ENCODE measurements around the gene DDX27. TPM values are rescaled to one million over a fixed set of nuclear protein-coding genes. Genes with fewer than 3 reads are reported as not detected.

The DDX27 gene
- total RNA-seq, 1 donor from 2014 or later = 78.4 TPM

DNA sequence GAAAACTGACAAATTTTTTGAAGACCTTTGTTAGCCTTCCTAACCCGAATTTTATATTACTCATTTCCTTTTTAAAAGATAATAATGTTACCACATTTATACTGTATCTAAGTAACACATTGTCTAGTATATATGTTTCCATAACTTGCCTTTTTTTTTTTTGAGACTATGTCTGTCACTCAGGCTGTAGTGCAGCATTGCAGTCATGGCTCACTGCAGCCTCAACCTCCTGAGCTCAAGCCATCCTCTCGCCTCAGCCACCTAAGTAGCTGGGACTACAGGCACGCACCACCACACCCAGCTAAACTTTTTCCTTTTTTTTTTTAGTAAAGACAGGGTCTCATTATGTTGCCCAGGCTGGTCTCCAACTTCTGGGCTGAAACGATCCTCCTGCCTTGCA is 40.1 kb downstream of the DDX27 start:
- Mint-ChIP-seq H3K4me1 (no peaks in the 10 kb centered on the region), H3K27ac (no peak overlapping the region), H3K36me3 (ENCODE audit: low read depth) (peaks cover 88% of the 10 kb centered on the region), H3K9me3 (peaks cover 2% of the 10 kb centered on the region), H3K27me3 (no peaks in the 10 kb centered on the region), H3K4me3 (no peak overlapping the region)
- ChIA-PET POLR2A (interaction anchor here (1.4 kb wide), 1 partner anchor 17 kb away, joined by 3 read pairs; no protein-coding TSS in a partner anchor), CTCF (no interaction called here)
- TF ChIP-seq CTCF (IDR thresholded peaks at IDR 0.05) = no peak
- ATAC-seq (ENCODE audit: low read depth) (no peak), DNase-seq (no peak)
- intact Hi-C loops (cut with micrococcal nuclease) = no loop called here

GRCh38 chr20:49259799-49260198 is 40.6 kb downstream of the DDX27 start:
- POLR2A ChIA-PET = interaction anchor here (1.4 kb wide), 1 partner anchor 16 kb away, joined by 3 read pairs; no protein-coding TSS in a partner anchor

DNA sequence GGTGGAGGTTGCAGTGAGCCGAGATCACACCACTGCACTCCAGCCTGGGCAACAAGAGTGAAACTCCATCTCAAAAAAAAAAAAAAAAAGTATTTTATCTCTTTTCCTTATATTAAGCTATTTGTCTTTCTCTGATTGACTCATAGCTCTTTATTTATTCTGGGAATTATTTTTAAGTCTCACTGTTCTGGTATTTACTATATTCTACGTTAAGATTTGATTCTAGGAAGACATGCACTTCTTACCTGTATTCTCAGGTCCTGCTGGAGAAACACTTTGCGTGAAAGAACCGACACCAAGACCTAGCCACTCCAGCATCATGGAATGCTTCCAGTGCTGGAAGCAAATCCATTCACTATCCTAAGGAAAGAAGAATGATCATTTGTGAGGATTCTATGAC is 41.0 kb downstream of the DDX27 start:
- ATAC-seq (ENCODE audit: low read depth) (no peak), DNase-seq (no peak)
- ChIA-PET CTCF (no interaction called here), POLR2A (interaction anchor here (1.4 kb wide), 1 partner anchor 16 kb away, joined by 3 read pairs; no protein-coding TSS in a partner anchor)
- Mint-ChIP-seq H3K27me3 (no peaks in the 10 kb centered on the region), H3K4me1 (peaks cover 2% of the 10 kb centered on the region), H3K27ac (no peak overlapping the region), H3K36me3 (ENCODE audit: low read depth) (peaks cover 90% of the 10 kb centered on the region), H3K4me3 (no peak overlapping the region), H3K9me3 (peaks cover 2% of the 10 kb centered on the region)
- no peak for TF ChIP-seq CTCF (IDR thresholded peaks at IDR 0.05)
- intact Hi-C loops (cut with micrococcal nuclease) = no loop called here

More at GRCh38 chr20:49259799-49260198, 40.6 kb downstream of the DDX27 start:
- intact Hi-C loops (cut with micrococcal nuclease) = no loop called here
- DNase-seq = no peak
- Mint-ChIP-seq H3K4me1 (no peaks in the 10 kb centered on the region), H3K9me3 (peaks cover 2% of the 10 kb centered on the region), H3K27me3 (no peaks in the 10 kb centered on the region), H3K4me3 (no peak overlapping the region), H3K36me3 (ENCODE audit: low read depth) (peaks cover 88% of the 10 kb centered on the region), H3K27ac (no peak overlapping the region)
- no peak for TF ChIP-seq CTCF (IDR thresholded peaks at IDR 0.05)
- CTCF ChIA-PET = no interaction called here
- ATAC-seq (ENCODE audit: low read depth) = no peak

GRCh38 chr20:49261173-49261572 is 42.0 kb downstream of the DDX27 start:
- peaks cover 89% of the 10 kb centered on the region for H3K36me3 Mint-ChIP-seq (ENCODE audit: low read depth)
- no peak for DNase-seq
- no peaks in the 10 kb centered on the region for H3K27me3 Mint-ChIP-seq
- intact Hi-C loops (cut with micrococcal nuclease) = no loop called here
- CTCF ChIA-PET = no interaction called here
- H3K4me1 Mint-ChIP-seq = peaks cover 8% of the 10 kb centered on the region
- H3K27ac Mint-ChIP-seq = no peak overlapping the region
- POLR2A ChIA-PET = no interaction called here
- H3K4me3 Mint-ChIP-seq = no peak overlapping the region
- no peak for TF ChIP-seq CTCF (IDR thresholded peaks at IDR 0.05)
- ATAC-seq (ENCODE audit: low read depth) = no peak
- peaks cover 2% of the 10 kb centered on the region for H3K9me3 Mint-ChIP-seq

DNA sequence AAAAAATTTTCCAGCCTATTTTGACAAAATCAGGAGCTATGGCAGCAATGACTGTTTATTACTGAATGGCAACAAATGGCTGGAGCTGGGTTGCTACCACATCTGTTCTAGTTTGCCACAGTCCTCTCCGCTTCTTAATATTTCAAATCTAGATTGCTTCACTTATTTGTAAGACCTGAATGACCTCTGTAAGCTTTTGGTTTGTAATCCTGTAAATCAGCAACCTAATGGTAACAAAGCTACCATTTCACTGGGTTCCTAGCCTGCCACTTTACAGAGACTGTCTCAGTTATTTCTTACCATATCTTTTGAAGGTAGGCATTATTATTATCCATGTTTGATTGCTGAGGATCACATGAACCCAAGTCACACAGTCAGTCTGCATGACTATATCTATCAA is 43.2 kb downstream of the DDX27 start:
- Mint-ChIP-seq H3K9me3 (peaks cover 2% of the 10 kb centered on the region), H3K36me3 (ENCODE audit: low read depth) (peaks cover 86% of the 10 kb centered on the region), H3K4me1 (peaks cover 18% of the 10 kb centered on the region), H3K27ac (no peak overlapping the region), H3K4me3 (no peak overlapping the region), H3K27me3 (no peaks in the 10 kb centered on the region)
- no peak for DNase-seq
- ATAC-seq (ENCODE audit: low read depth) = no peak
- POLR2A ChIA-PET = interaction anchor here (0.6 to 1.4 kb wide), 4 partner anchors 12 to 83 kb away, joined by 3 to 8 read pairs (median 3); no protein-coding TSS in a partner anchor
- intact Hi-C loops (cut with micrococcal nuclease) = no loop called here
- CTCF ChIA-PET = no interaction called here
- no peak for TF ChIP-seq CTCF (IDR thresholded peaks at IDR 0.05)
